K562 (cell line): ENCODE results near the gene AGO1. TPM values are rescaled to one million over a fixed set of nuclear protein-coding genes. Genes with fewer than 3 reads are reported as not detected.

Experiments
- ASH1L ChIP-seq: fragments of 450-650 bp; IDR thresholded peaks from 2 replicates; pipeline ENCODE4 v1.6.1; 2018; ENCODE audit warnings: borderline replicate concordance, mild to moderate bottlenecking, low read depth; ENCODE audit not compliant: partially characterized antibody
- BCOR ChIP-seq: fragments of 450-650 bp; IDR thresholded peaks from 2 replicates; pipeline ENCODE4 v1.6.1; 2016
- BRD4 ChIP-seq: fragments of 200-600 bp; sonication (generic); IDR thresholded peaks from 2 replicates; pipeline ENCODE4 v1.6.1; 2017; ENCODE audit warnings: inconsistent platforms
- EGR1 ChIP-seq: fragments of 450-650 bp; conservative IDR thresholded peaks from 2 replicates; pipeline ENCODE4 v1.6.1; 2017; ENCODE audit warnings: mild to moderate bottlenecking
- ELK1 ChIP-seq: sonication (generic); formaldehyde crosslinking; IDR thresholded peaks from 2 replicates; pipeline ENCODE4 v1.8.1; 2022; ENCODE audit warnings: missing genetic modification reagents
- EP400 ChIP-seq: fragments of 450-650 bp; IDR thresholded peaks from 2 replicates; pipeline ENCODE4 v1.6.1; 2017; ENCODE audit warnings: antibody characterized with exemption, mild to moderate bottlenecking, moderate library complexity
- KAT7 ChIP-seq: sonication (generic); formaldehyde crosslinking; IDR thresholded peaks from 2 replicates; pipeline ENCODE4 v1.8.0; 2022; ENCODE audit warnings: missing genetic modification reagents, mild to moderate bottlenecking, borderline replicate concordance
- MTA1 ChIP-seq: fragments of 450-650 bp; IDR thresholded peaks from 2 replicates; pipeline ENCODE4 v1.6.1; 2017; ENCODE audit warnings: borderline replicate concordance
- NBN ChIP-seq: fragments of 450-650 bp; IDR thresholded peaks from 2 replicates; pipeline ENCODE4 v1.6.1; 2016; ENCODE audit warnings: low read depth, mild to moderate bottlenecking
- NFIC ChIP-seq: fragments of 450-650 bp; IDR thresholded peaks from 2 replicates; pipeline ENCODE4 v1.6.1; 2017; ENCODE audit warnings: mild to moderate bottlenecking, inconsistent platforms
- PBX2 ChIP-seq, 2 experiments: IDR thresholded peaks in 1 of 2; conservative IDR thresholded peaks in 1 of 2; 2 replicates each; pipeline ENCODE4 v1.6.1; 2016; ENCODE audit warnings: low read depth in 2 of 2, mild to moderate bottlenecking in 1 of 2, missing compliant biosample characterization in 1 of 2, missing genetic modification characterization in 1 of 2, moderate library complexity in 1 of 2
- PPARD ChIP-seq: fragments of 250-450 bp; sonication (Bioruptor Pico); IDR thresholded peaks from 2 replicates; pipeline ENCODE4 v1.8.0; 2022; ENCODE audit warnings: inconsistent platforms, mild to moderate bottlenecking, moderate library complexity
- SIN3A ChIP-seq, 2 experiments: fragments of 150-350 bp in 1 of 2; IDR thresholded peaks; 2 replicates each; pipeline ENCODE4 v1.6.1; 2011 to 2016; ENCODE audit warnings: borderline replicate concordance in 2 of 2, low read depth in 2 of 2, low read length in 2 of 2, mild to moderate bottlenecking in 2 of 2, moderate library complexity in 2 of 2; ENCODE audit not compliant: control insufficient read depth in 1 of 2
- SMAD1 ChIP-seq: fragments of 150-350 bp; IDR thresholded peaks from 2 replicates; pipeline ENCODE4 v1.6.1; 2014; ENCODE audit warnings: low read length, low read depth; ENCODE audit not compliant: partially characterized antibody
- SNIP1 ChIP-seq: fragments of 450-650 bp; IDR thresholded peaks from 2 replicates; pipeline ENCODE4 v1.7.1; 2017; ENCODE audit warnings: low read depth, mild to moderate bottlenecking
- SRSF9 ChIP-seq: fragments of 200-400 bp; formaldehyde crosslinking; IDR thresholded peaks from 2 replicates; pipeline ENCODE4 v1.6.1; 2017; ENCODE audit warnings: low read depth, low read length, borderline replicate concordance
- TBL1XR1 ChIP-seq, 2 experiments: IDR thresholded peaks; 2 replicates each; pipeline ENCODE4 v1.6.1; 2012; ENCODE audit warnings: improper control_type of control experiment in 2 of 2, low read length in 2 of 2, mild to moderate bottlenecking in 1 of 2
- USF2 ChIP-seq: sonication (generic); formaldehyde crosslinking; IDR thresholded peaks from 2 replicates; pipeline ENCODE4 v1.5.0; 2020; ENCODE audit warnings: missing genetic modification reagents
- ZFPM2 ChIP-seq: fragments of 250-450 bp; sonication (Bioruptor Pico); IDR thresholded peaks from 2 replicates; pipeline ENCODE4 v1.5.1; 2022; ENCODE audit warnings: mild to moderate bottlenecking
- ZNF124 ChIP-seq: sonication (generic); formaldehyde crosslinking; IDR thresholded peaks from 2 replicates; pipeline ENCODE4 v1.8.1; 2022; ENCODE audit warnings: missing genetic modification reagents
- ZNF274 ChIP-seq: IDR thresholded peaks from 2 replicates; pipeline ENCODE4 v1.6.1; 2011; ENCODE audit warnings: low read depth, mild to moderate bottlenecking, low read length, moderate library complexity, borderline replicate concordance
- ZNF512 ChIP-seq: IDR thresholded peaks from 2 replicates; pipeline ENCODE4 v1.6.1; 2016; ENCODE audit warnings: missing genetic modification characterization, missing compliant biosample characterization
- polyA plus RNA-seq, 8 experiments: library from polyadenylated mRNA; depleted of rRNA in 4 of 8; stranded (reverse) in 5 of 8; unstranded in 3 of 8; fragments of >200 nt; fragmentation: Nextera tagmentation in 2 of 8; fragmentation: Illumina TruSeq in 1 of 8; extraction: Ambion mirVana in 2 of 8; extraction: Trizol in 1 of 8; gene quantifications; 2 replicates each; pipeline versions ENCODE4 v1.2.1 to v1.2.3, GENCODE V29; 2011 to 2014; ENCODE audit warnings: inconsistent platforms in 1 of 8, missing spikeins in 1 of 8
- total RNA-seq, 7 experiments: library from RNA; depleted of rRNA in 6 of 7; stranded (reverse); fragments of >200 nt in 6 of 7; fragmentation: Illumina TruSeq in 2 of 7; extraction: Trizol in 2 of 7; gene quantifications; 2 replicates each; pipeline versions ENCODE4 v1.2.1 to v1.2.3, GENCODE V29; 2011 to 2021; ENCODE audit warnings: low replicate concordance in 1 of 7

Gene AGO1
- total and polyA plus RNA-seq, 9 of the 15 experiments (the other 6 are each of a cell fraction or from before 2014, with no cell fraction given), result 7.3 to 64.2 (median 26.0) TPM

- TF ChIP-seq TBL1XR1 (IDR thresholded peaks at IDR 0.05; ENCODE audit: low read length in 2 of 2) (peak; percentile 34 to 62; a peak in 2 of 4 replicates), SNIP1 (no peak), BRD4 (no peak), PBX2 (CRISPR knock-in tag; IDR thresholded peaks at IDR 0.05; ENCODE audit: low read depth) (no peak), PBX2 (tag; conservative IDR thresholded peaks at IDR 0.05; ENCODE audit: low read depth) (no peak), NBN (peak; percentile 28; the same call in 1 of the 2 replicates), BCOR (no peak), ZNF124 (CRISPR knock-in tag) (0 out of 2 replicates have a peak, but pooled peaks have one; percentile 85), KAT7 (CRISPR knock-in tag) (peak; percentile 58; the same call in 1 of the 2 replicates), ZFPM2 (CRISPR knock-in tag) (peak; percentile 96), SRSF9 (no peak), NFIC (no peak), ASH1L (no peak), SMAD1 (peak; percentile 19), MTA1 (peak; percentile 23; the same call in 1 of the 2 replicates), ELK1 (CRISPR knock-in tag) (peak; percentile 59; the same call in 1 of the 2 replicates), EGR1 (peak; percentile 96), ZNF274 (0 out of 2 replicates have a peak, but pooled peaks have one; percentile 11), USF2 (no peak), SIN3A (IDR thresholded peaks at IDR 0.05; ENCODE audit: borderline replicate concordance in 2 of 2, control insufficient read depth in 1 of 2, low read depth in 2 of 2, low read length in 2 of 2) (peak; percentile 29 to 32; a peak in 2 of 4 replicates), ZNF512 (tag) (no peak), EP400 (peak; percentile 80), PPARD (CRISPR knock-in tag) (no peak)
Measured at GRCh38 chr1:35930593-35931445, 47.8 kb downstream of the AGO1 start, which contains the start of gene AGO3 (continued).
